ES-I3 (cell line): ENCODE results near the gene NLRP4.
"Not testable (repeated sequence)": the region's sequence is repeated elsewhere in the genome, so short reads cannot be mapped to it uniquely, and the experiment has no call there.

Experiments
- H3K36me3 ChIP-seq: 2 replicates; pipeline ENCODE4 v1.6.1; 2013; ENCODE audit warnings: mild to moderate bottlenecking, low read length, control low read depth, moderate library complexity; ENCODE audit not compliant: insufficient read depth
- H3K4me1 ChIP-seq: 2 replicates; pipeline ENCODE4 v1.6.1; 2013; ENCODE audit warnings: mild to moderate bottlenecking, control low read depth, low read length; ENCODE audit not compliant: insufficient read depth
- H3K9ac ChIP-seq: 2 replicates; pipeline ENCODE4 v1.6.1; 2013; ENCODE audit warnings: low read depth, mild to moderate bottlenecking, low read length, moderate library complexity
- H3K9me3 ChIP-seq: 2 replicates; pipeline ENCODE4 v1.6.1; 2013; ENCODE audit warnings: mild to moderate bottlenecking, low read length, moderate library complexity; ENCODE audit not compliant: control insufficient read depth, insufficient read depth

The NLRP4 gene

DNA sequence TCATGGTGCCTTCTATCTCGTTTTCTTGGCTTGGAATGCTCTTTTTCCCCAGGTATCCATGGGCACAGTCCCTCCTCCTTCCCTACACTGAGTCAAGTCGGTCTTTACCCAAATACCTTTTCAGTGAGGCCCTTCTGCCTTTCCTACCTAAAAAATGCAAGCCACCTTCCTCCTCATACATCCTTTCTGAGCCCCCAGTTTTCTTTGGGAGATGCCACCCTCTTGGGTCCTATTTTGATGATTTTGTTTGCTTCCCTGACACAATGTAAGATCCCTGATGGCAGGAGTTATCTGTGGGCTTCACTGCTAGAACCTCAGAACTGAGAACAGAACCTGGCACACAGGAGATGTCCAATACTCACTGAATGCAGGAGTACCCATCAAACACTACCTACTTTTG, 73.5 kb downstream of the NLRP4 start:
- H3K36me3 ChIP-seq, result no peaks in the 10 kb centered on the region
- H3K9me3 ChIP-seq, result no peaks in the 10 kb centered on the region
- H3K9ac ChIP-seq, result no peak overlapping the region
- no peaks in the 10 kb centered on the region for H3K4me1 ChIP-seq

DNA sequence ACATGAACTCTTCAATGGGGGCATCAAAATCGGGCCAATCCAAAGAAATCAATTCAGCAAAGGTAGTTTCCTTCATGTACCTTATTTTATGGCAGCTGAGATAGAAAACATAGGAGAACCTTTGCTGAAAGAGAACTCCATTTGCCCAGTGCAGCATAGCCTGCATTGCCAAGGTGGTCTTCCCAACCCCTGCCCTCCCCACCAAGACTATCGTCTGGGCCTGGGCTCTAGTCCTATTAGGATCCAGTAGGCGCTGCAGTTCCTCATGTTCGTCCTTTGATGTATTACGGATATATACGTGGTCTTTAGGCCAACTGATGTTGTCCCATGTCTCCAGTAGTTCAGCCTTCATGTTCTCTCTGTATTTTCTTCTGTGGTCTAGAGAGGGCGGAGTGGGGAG, 76.6 kb downstream of the NLRP4 start:
- H3K4me1 ChIP-seq, result no peaks in the 10 kb centered on the region
- H3K36me3 ChIP-seq, result no peaks in the 10 kb centered on the region
- no peaks in the 10 kb centered on the region for H3K9me3 ChIP-seq

DNA sequence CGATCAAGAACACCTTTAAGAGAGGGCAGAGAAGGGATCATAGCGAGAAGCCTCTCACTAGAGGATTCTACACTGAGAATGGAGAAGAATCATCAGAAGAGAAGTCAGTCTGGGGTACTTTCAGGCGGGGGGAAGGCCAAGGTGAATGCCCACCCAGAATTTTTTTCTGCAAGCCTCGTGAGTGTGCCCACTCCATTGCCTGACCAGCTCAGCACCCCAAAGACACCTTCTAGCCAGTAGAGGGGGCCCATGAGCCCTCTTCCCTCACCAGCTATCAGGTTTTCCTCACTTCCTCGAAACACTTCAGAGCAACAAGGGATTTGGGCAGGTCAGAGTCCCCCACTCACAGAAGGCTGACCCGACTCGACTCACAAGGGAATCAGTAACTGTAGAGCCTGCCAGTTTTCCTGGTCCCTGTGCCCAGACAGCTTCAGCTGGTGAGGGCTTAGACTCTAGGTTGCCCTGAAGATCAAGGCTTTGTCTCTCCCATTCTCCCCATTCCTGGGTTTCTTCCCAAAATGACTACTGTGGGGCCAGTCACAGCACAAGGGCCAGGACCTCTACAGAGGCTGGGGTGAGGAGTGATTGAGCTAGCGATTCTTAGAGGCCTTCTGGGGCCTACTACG, 77.4 kb downstream of the NLRP4 start:
- Histone ChIP-seq H3K9ac (no peak overlapping the region), H3K9me3 (no peaks in the 10 kb centered on the region), H3K36me3 (no peaks in the 10 kb centered on the region), H3K4me1 (no peaks in the 10 kb centered on the region)

More for the DNA sequence above, 76.6 kb downstream of the NLRP4 start:
- no peak overlapping the region for H3K9ac ChIP-seq

DNA sequence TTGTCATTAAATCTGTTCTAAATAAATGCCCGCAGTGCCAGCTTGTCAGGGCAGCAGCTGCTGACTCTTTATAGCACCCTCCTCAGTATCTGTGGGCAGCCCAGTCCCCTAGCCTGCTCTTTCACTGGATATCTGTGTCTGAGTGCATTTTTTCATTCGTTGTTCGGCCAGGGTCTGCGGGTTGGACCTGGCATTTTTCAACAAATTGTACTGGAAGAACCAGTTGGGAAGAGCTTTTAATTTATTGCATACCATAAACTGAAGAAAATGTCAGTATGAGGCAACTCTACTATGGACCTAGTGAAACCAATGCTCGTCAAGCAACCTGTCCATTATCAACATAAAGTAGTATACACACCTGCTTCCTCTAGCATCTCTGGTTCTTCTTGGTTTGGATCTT, 87.2 kb downstream of the NLRP4 start:
- H3K4me1 ChIP-seq, result no peaks in the 10 kb centered on the region
- no peaks in the 10 kb centered on the region for H3K36me3 ChIP-seq
- H3K9me3 ChIP-seq, result no peaks in the 10 kb centered on the region
- no peak overlapping the region for H3K9ac ChIP-seq

DNA sequence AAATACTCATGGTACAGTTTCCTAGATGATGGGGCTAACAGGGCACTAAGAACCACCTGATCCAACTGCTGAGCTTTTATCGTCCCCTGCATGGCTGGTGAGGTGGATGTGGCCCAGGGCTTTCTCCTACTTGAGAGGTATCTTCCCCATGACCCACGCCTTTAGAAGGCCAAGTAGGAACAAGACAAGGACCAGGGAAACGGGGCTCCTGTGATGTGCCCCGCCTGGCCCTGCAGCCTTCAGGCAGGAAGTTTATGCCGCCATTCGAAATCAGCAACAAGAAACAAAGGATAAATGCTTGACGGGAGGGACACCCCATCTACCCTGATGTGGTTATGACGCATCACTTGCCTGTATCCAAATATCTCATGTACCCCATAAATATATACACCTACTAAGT, 91.7 kb downstream of the NLRP4 start:
- H3K4me1 ChIP-seq, result no peaks in the 10 kb centered on the region
- no peaks in the 10 kb centered on the region for H3K36me3 ChIP-seq
- H3K9ac ChIP-seq, result no peak overlapping the region
- no peaks in the 10 kb centered on the region for H3K9me3 ChIP-seq

DNA sequence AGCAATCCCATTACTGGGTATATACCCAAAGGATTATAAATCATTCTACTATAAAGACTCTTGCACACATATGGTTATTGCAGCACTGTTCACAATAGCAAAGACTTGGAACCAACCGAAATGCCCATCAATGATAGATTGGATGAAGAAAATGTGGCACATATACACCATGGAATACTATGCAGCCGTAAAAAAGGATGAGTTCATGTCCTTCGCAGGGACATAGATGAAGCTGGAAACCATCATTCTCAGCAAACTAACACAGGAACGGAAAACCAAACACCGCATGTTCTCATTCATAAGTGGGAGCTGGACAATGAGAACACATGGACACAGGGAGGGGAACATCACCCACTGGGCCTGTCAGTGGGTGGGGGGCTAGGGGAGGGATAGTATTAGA, 92.9 kb downstream of the NLRP4 start:
- H3K9me3 ChIP-seq, H3K9ac ChIP-seq, H3K36me3 ChIP-seq, H3K4me1 ChIP-seq: not testable (repeated sequence)

DNA sequence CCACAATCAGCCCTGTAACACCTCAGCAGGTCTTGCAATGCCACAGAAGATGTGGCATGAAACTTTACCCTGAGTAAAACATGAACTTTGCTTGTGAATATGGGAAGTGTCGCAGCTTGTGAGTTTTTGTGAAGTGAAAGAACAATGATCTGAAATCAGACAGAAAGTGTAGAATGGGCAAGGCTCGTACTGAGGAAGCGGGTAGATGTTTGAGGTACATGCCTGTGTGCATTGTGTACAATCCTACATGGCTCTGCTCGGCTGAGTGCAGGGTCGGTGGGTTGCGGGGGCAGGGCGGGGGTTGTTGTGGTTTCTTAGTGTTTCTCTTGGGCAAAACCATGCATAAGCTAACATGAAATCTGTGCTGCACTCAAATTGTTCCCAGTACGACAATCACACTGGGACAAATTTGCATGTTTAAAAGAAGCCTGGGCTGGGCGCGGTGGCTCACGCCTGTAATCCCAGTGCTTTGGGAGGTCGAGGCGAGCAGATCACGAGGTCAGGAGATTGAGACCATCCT, 94.7 kb downstream of the NLRP4 start:
- H3K9me3 ChIP-seq, result no peaks in the 10 kb centered on the region
- no peaks in the 10 kb centered on the region for H3K36me3 ChIP-seq
- H3K4me1 ChIP-seq, result no peaks in the 10 kb centered on the region
- no peak overlapping the region for H3K9ac ChIP-seq
